GM21447 (cell line): ENCODE measurements around the gene WFS1.

ENCODE experiments used
- ATAC-seq: cut with Tn5 transposase; IDR thresholded peaks from one replicate; pipeline ENCODE4 v1.9.1; 2021; ENCODE audit not compliant: unreplicated experiment

The WFS1 gene

DNA sequence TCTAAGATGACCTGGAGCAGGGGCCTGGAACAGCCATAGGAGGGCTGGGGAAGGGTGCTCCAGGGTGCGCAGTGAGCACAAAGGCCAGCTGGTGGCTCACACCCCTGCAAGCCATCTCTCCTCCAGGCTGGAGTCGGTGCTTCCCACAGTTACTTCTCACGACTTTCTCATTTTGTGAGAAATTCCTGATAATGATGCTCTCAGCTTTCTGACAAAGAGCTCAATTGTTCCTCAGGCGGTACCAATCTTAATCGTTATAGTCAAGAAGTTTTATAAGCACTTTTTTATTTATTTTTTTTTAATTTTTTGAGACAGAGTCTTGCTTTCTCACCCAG is 11.7 kb upstream of the WFS1 start:
- ATAC-seq: no peak

DNA sequence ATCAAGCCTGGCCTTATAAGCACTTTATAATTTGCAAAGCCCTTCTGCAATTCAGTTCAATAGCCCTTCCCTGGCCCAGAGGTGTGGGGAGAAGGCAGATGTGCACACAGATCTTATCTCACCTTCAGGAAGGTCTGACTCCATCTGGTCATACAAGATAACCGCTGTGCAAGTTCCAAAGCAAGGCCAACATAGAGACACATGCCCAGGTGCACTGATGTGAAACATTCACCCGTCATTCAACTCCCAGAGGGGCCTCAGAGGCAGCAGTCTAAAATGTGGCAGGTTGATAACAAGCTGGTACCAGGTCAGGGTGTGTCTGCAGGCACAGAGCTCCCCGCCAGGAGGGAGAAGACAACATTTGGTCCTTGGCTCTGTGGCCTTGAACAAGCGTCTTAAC is 10.9 kb upstream of the WFS1 start:
- no peak for ATAC-seq

DNA sequence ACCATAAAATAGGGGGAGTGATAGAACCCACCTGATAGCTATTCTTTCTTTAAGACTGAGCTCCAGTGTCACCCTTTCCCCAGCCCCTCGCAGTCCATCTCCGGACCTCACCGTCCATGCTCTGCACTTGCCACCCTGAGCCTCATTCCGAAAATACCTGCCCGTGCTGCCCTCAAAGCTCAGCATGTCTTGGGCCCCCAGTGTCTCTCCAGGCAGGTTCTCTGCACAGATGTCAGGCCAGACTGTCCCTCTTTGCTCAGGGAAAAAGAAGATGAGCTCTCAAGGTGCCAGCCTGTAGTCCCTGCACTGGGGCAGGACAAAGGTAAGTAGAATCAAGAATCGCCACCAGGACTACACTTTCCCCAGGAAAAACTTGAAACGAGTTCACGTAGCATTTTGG is 9.8 kb upstream of the WFS1 start:
- no peak for ATAC-seq

DNA sequence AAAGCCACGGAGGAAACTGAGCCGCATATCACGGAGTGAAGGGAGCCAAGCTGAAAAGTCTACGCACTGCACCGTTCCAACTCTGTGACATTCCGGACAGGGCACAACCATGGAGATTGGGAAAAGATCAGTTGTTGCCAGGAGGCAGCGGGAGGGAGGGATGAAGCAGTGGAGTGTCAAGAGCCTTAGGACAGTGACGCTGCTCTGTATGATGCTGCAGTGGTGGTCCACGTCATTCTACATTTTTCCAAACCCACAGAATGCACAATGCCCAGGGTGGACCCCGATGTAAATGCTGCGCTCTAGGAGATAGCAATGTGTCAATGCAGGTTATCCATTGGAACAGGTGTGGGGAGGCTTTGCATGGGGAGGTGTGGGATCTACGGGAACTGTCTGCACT is 7.5 kb upstream of the WFS1 start:
- ATAC-seq: no peak

DNA sequence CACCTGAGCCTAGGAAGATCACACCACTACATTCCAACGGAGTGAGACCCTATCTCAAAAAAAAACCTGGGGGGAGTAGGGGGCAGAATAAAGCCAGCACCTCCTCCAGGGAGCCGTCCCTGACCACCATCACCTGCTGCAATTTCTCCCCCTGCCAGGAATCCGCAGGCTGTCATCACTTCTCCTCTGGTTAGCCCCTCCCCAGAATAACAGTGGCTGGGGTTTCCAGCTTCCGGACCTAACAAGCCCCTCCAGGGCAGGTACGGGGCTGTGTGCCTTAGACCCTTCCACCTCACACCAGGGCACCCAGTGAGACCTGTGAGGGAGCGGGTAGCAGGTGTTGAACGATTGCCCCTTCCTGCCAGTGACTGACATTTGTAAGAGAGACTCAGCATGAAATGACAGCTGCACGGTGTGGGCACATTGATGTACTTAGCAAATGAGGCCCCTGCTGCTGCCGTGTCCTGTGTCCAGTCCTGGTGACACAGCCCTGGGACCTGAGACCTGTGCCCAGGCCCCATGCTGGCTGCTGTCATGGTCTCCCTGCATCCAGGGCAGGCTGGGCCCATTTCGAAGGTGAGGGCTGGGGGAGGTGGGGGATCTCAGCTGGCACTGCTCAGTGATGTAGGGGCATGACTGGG is 6.7 kb upstream of the WFS1 start:
- no peak for ATAC-seq

DNA sequence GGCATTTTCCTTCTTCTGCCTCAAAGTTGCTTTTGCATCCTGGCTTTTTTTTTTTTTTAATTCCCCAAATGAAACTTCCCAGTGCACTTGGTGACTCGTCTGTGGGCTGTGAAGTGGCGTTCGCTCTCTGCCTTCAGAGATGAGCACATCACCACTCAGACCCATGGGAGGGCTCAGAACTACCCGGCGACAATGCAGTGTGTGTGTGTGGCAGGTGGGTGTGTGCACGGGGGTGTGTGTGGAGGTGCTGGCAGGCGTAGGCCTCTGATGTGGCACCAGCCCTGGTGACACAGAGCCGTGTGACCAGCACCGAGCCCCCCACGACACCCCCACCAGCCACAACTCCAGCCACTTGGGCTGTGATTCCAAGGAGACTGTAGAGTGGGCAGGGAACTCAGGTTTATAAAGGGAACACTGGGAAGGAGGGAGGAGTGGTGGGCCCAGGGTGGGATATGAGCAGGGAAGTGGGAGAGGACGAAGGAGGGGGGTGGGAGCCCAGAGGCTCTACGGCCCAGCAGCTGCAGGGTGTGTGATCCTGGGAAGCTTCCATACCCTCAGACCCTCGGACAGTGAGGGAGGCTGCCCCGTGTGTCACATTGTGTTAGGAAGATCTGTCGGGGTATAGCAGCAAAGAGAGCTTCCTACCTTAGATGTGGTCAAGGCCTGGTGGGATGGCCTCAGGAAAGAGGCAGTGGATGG is 6.0 kb upstream of the WFS1 start:
- no peak for ATAC-seq

DNA sequence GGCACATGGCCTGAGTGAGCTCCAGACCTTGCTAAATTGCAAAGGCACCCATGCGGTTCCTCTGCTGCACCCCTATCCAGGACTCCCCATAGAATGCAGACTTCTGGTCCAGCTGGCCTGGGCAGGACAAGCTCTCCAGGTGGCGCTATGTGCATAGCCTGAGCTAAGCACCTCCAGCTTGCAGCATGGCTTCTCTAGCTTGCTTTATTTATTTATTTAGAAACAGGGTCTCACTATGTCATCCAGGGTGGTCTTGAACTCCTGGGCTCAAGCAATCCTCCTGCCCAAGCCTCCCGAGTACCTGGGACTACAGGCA is 5.5 kb upstream of the WFS1 start:
- no peak for ATAC-seq

DNA sequence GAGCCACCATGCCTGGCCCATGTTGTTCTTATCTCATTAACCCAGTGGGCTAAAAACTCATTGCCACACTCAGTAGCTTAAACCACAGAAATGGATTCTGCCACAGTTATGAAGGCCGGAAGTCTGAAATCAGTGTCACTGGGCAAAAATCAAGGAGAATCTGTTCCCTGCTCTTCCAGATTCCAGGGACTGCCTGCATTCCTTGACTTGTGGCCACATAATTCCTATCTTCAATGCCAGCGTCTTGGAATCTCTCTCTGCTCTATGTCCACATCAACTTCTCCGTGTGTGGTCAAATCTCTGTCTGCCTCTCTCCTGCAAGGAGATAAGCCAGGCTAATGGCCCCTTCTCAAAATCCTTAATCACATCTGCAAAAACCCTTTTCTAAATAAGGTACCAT is 4.1 kb upstream of the WFS1 start:
- ATAC-seq: no peak

DNA sequence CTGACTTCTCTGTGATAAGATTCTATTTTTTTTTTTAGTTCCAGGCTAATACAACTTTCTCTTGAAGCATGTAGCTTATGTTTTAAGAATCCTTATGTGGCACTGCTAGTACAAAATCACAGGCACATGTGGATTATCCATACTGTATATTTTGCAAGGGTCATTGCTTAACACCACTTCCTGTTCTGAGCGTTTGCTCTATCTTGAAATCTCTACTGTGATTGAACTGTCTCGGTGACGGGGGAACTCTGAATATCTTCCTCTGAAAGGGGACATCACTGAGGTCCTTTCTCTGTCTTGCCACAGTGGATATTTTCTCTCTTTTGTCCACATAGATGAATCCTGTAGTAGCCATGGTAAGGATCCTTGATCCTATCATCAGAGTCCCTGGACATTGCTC is 2.1 kb upstream of the WFS1 start:
- no peak for ATAC-seq

DNA sequence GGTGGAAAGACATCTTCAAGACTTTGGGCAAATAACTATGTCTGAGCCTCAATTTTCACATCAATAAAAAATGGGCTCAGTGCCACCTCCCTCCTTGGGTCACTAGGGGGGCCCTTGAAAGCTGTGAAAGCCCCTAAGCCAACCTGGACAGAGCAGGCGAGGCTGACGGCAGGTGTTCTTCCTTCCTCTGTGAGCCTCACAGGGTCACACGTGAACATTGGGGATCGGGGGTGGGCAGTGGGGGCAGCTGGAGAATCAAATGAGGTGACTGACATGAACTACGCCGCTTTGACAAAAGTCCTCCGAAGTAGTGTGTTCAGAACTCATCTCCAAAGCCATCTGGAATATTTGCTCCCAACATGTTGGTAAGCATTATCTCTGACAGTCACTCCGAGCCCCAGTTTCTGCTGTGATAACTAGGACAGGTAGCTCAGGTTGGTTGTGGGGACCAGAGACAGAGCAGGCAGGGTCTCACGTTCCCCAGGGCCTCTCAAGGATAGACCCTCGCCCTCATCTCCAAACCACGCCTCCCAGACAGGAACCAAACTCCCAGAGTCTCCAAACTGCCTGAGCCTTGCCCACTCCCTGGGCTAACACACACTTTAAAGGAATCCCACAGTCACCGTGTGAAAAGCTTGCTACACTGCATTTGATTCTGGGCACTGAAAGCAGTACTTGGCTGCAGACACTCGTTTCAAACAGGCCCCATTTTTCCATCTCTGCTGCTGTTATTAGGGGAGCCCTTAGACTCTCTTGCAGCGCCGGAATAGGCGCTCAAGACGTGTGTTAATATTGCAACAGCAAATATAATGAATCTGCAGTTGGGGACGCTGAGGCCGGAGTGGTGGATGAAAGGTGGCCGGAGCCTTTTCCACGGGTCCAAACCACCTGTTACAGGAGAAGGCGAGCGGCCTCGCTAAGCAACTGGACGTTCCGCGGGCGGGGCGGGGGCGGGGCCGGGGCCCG is 717 bp upstream of the WFS1 start:
- ATAC-seq: peak; percentile 13

DNA sequence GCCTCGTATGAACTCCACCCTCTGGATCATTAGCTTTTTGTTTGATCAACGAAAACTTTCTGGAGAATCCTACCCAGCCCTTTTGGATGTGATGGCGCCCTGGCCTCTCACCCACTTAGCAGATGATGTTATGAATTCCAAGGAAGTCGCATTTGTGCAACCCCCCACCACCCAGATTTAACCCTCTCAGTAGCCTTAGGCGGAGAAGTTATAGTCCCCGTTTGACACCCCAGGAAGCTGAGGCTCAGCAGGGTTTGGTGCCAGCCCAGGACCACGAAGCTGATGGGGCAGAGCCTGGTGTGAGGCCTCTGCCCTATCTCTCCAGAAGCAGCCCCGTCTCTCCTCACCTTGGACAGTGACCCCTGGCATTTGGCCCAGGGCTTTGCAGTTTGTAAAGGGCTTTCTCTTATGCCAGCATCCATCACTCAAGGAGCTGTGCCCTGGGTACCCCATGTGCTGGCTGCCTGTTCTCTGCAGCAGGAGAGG is 1.0 kb downstream of the WFS1 start:
- ATAC-seq: no peak

DNA sequence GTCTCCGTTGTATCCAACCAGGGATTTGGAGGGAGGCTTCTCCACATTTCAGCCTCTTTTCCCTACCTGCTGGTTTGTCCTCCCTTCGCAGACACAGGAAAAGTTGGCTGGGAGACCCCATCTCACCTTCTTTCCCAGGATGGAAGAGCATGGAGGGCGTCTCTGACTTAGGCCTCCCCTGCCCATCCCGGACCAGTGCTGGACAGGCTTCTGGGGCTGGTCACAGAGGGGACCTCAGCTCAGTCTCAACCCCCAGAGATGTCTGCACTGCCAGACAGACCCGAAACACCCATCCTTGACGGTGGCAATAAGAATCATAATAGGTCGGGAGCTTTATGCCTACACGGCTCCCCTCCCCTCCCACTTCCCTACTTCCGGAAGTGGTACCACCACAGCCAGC is 1.6 kb downstream of the WFS1 start:
- no peak for ATAC-seq

DNA sequence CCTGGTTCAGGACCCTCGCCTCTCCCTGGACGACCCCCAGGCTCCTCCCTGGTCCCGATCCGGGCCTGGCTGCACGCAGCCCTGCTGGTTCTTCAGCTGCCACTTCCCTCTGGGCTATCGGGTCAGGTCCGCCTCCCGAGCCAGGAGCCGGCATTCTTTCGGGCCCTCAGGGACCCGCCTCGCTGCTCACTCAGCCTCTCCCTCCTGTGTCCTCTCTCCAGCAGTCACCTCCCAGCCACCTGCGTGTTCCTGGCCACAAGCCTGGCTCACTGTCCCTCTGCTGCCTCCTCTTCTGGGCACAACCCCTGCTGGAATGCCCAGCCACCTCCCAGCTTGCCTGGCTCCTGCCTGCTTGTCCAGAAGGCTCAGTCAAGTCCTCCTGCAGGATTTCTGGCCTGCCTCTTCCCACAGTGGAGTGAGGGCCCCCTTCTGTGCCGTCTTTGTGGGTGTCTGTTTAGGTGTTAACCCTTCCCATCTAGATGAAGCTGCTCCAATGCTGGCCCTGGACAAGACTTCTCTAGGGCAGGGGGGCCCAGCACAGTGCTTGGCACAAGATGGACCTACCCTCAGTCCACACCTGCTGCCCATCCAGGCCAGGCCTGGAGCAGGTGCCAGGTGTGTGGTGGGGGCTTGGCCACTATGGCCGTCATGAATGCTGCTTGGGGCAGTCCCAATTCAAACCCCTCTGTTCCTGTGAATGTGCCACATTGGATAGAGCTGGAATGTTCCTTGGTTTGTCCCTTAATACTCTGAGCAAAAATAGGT is 2.2 kb downstream of the WFS1 start:
- no peak for ATAC-seq

DNA sequence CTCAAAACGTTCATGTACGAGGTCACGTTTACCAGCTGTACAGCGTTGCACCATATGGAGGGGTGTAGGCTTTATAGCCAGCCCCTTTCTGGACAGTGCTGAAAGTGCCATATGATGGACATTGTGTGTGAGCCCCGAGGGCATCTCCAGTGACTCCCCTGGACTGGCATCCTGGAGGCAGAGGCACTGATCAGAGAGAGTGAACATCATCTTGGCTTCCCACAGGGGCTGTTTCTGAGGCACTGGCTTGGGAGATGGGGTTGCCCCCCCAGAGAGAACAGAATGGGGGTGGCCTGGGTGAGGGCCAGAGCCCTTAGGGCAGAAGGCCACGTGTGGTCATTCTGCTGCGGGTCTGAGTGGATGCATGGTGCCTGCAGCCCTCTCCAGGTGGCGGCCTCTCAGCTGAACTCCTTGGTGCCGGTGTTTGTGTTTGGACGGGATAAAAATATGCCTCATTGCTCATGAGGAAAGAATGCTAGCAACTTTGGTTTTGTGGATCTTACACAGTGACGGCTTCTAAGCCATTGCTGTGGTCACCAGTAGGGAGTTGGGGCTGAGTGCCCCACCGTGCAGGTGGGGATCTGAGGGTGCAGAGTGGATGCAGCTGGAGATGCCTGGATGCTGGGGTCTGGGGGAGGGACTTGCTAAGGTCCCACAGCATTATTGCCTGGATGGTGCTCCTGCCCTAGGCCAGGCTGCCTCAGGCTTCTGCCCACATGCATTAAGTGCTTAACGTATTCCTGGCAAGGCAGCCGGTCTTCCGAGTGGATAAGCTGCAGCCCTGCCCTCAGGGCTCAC is 3.4 kb downstream of the WFS1 start:
- no peak for ATAC-seq

DNA sequence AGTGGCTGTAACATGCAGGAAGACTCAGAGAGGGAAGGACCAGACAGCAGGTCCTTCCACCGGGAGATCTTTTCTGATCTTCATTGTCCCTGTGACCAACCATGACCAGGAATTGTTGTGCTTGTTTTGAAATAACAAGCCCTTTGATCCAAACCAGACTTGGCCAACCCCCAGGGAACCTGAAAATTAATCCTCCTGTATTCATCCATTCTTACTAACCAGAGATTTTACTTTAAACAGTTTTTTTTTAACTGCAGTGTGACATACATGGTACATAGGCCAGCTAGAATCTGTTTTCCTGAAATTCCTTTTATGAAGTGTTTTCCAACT is 4.0 kb downstream of the WFS1 start:
- ATAC-seq: no peak

DNA sequence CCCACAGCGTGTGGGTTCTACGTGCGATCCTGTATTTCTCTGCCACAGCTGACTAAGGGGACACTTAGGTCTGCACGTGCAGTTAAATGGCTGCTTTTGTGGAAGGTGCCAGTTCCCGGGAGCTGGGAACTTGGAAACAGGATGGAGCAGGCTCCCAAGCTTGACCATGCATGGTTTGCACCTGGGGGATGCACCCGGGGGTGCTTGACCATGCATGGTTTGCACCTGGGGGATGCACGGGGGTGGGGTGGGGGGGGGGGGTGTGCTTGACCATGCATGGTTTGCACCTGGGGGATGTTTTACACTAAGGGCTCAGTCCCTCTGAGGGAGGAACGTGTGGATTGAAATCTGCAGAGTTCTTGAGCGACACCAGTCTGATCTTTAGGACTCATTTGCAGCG is 5.7 kb downstream of the WFS1 start:
- no peak for ATAC-seq

DNA sequence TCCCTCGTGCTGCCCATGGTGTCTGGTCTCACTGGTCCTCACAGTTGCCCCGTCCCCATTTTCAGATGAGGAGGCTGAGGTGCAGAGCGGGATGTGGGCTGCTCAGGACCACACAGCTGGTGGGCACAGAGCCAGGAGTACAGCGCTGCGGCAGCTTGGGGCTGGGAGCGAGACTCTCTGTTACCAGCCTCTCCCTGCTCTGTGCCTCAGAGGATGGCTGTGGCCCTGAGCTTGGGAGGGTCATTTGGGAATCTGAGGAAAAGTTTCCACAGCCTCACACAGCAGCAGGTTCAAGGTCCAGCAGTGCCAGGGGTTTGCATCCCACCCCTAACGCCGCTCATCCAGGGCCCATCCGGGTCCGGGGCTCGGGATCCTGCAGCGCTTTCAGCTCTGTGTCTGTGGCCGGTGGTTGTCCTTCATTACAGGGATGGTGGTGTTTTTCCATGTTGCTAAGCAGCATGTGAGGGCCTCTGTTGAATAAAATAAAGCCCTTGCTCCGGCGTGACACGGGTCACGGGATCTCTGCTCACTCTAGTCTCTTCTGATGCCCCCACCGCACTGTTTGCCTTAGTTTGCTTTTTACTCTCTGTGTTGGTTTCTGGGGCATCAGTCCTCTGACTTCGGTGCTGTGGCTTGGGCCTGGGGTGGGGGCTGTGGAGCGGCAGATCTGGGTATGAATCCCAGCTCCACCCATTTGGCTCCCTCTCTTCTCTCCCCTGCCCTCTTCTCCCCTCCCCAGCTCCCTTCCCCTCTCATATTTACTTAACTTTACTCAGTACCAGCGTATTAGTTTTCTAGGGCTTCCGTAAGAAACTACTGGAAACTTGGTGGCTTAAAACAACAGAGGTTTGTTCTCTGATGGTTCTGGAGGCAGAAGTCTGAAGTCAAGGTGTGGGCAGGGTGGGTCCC is 6.5 kb downstream of the WFS1 start:
- no peak for ATAC-seq

DNA sequence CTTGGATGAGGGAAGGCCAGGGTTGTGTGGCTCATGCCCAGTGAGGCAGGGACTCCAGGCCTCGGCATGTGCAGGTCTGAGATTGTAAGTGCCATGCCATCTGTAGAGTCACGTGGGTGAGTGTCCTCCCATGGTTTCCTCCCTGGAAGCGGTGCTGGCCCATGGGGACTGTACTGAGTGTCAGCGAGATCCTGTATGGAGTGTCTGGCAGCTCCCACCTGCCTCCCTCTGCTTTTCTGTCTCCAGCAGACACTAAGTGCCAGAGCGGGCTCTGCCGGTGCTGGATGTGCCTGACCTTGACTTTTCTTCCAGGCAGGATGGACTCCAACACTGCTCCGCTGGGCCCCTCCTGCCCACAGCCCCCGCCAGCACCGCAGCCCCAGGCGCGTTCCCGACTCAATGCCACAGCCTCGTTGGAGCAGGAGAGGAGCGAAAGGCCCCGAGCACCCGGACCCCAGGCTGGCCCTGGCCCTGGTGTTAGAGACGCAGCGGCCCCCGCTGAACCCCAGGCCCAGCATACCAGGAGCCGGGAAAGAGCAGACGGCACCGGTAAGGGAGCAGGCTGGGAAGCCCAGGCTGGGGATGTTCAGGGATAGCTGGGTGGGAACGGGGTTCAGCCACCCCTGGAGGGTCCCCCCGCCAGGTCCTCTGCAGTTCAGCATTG is 7.6 kb downstream of the WFS1 start:
- ATAC-seq: no peak
